Kidney glomerular epithelial cell (primary cell): ENCODE results near the gene CACNA1S.

Experiments used
- DNase-seq: peaks from one replicate; lab custom pipeline; 2025; lab: John Stamatoyannopoulos, UW

The CACNA1S gene

GRCh38 chr1:201112173-201112731, at the start of gene CACNA1S:
TSS of gene CACNA1S (minus strand) at chr1:201112426. CDS start at chr1:201112339, 87 bp downstream.
- no peak for DNase-seq

GRCh38 chr1:201157949-201158348, 45.7 kb upstream of the CACNA1S start:
- no peak for DNase-seq

- DNase-seq = no peak
Measured at GRCh38 chr1:201156819-201157218, 44.6 kb upstream of the CACNA1S start.

- DNase-seq = no peak
Measured at GRCh38 chr1:201156346-201156745, 44.1 kb upstream of the CACNA1S start.

- DNase-seq = no peak
Measured at GRCh38 chr1:201155354-201155753, 43.1 kb upstream of the CACNA1S start.

- peak; percentile 92 for DNase-seq
Measured at GRCh38 chr1:201154389-201155165, 42.4 kb upstream of the CACNA1S start, which contains the start of gene TMEM9. TSS of gene TMEM9 (minus strand) at chr1:201154474. CDS start at chr1:201153923, 551 bp downstream.

- no peak for DNase-seq
Measured at GRCh38 chr1:201153474-201154388, 41.5 kb upstream of the CACNA1S start.

- DNase-seq = peak; percentile 11
Measured at GRCh38 chr1:201149400-201149799, 37.2 kb upstream of the CACNA1S start.

GRCh38 chr1:201147396-201148015, 35.3 kb upstream of the CACNA1S start:
- no peak for DNase-seq

- no peak for DNase-seq
Measured at GRCh38 chr1:201146626-201147390, 34.6 kb upstream of the CACNA1S start.

- no peak for DNase-seq
Measured at GRCh38 chr1:201145816-201146215, 33.6 kb upstream of the CACNA1S start.

GRCh38 chr1:201145132-201145531, 32.9 kb upstream of the CACNA1S start:
- no peak for DNase-seq

GRCh38 chr1:201144701-201145100, 32.5 kb upstream of the CACNA1S start:
- no peak for DNase-seq

GRCh38 chr1:201143726-201144635, 31.8 kb upstream of the CACNA1S start:
- DNase-seq = no peak

- no peak for DNase-seq
Measured at GRCh38 chr1:201142849-201143725, 30.9 kb upstream of the CACNA1S start.

- DNase-seq = no peak
Measured at GRCh38 chr1:201142011-201142848, 30.0 kb upstream of the CACNA1S start.

- DNase-seq = no peak
Measured at GRCh38 chr1:201141418-201141817, 29.2 kb upstream of the CACNA1S start.

- no peak for DNase-seq
Measured at GRCh38 chr1:201140941-201141260, 28.7 kb upstream of the CACNA1S start.
